GM18868 (cell line): ENCODE results near the gene CCR5.

Source experiments
- ATAC-seq: cut with Tn5 transposase; IDR thresholded peaks from one replicate; pipeline ENCODE4 v1.9.1; 2021; ENCODE audit warnings: mild to moderate bottlenecking, moderate library complexity; ENCODE audit not compliant: unreplicated experiment

The CCR5 gene

GRCh38 chr3:46406788-46407611, 36.3 kb downstream of the CCR5 start, which contains the start of the genes CCR5AS and CCRL2:
CCR5AS (minus strand) TSS chr3:46407066.
CCRL2 (plus strand) TSS chr3:46407259; CDS start chr3:46408080, 821 bp downstream.
- no peak for ATAC-seq

GRCh38 chr3:46407970-46408369, 37.2 kb downstream of the CCR5 start:
- no peak for ATAC-seq

- ATAC-seq = no peak
Observed at GRCh38 chr3:46408853-46409252, 38.1 kb downstream of the CCR5 start.

GRCh38 chr3:46409739-46410489, 39.2 kb downstream of the CCR5 start:
- ATAC-seq = no peak

- ATAC-seq = no peak
Observed at GRCh38 chr3:46410669-46411068, 39.9 kb downstream of the CCR5 start.

- ATAC-seq = no peak
Observed at GRCh38 chr3:46411271-46411670, 40.5 kb downstream of the CCR5 start.

GRCh38 chr3:46412786-46413298, 42.1 kb downstream of the CCR5 start:
- no peak for ATAC-seq

GRCh38 chr3:46413951-46414350, 43.2 kb downstream of the CCR5 start:
- no peak for ATAC-seq

- ATAC-seq = no peak
Observed at GRCh38 chr3:46414739-46415138, 44.0 kb downstream of the CCR5 start.

- ATAC-seq = no peak
Observed at GRCh38 chr3:46416125-46416810, 45.5 kb downstream of the CCR5 start.

- no peak for ATAC-seq
Observed at GRCh38 chr3:46416811-46417510, 46.2 kb downstream of the CCR5 start.

- ATAC-seq = no peak
Observed at GRCh38 chr3:46417841-46418611, 47.3 kb downstream of the CCR5 start.

GRCh38 chr3:46419816-46420215, 49.1 kb downstream of the CCR5 start:
- ATAC-seq = no peak

GRCh38 chr3:46420931-46421330, 50.2 kb downstream of the CCR5 start:
- ATAC-seq = no peak

- no peak for ATAC-seq
Observed at GRCh38 chr3:46422617-46423016, 51.9 kb downstream of the CCR5 start.

- ATAC-seq = no peak
Observed at GRCh38 chr3:46423588-46423987, 52.8 kb downstream of the CCR5 start.
